GM20000 (cell line): Measurements from ENCODE around the gene ODR4.

Experiments
- DNase-seq: peaks from one replicate; pipeline ENCODE4 v3.0.0; 2012; ENCODE audit warnings: low spot score
- CTCF ChIP-seq: IDR thresholded peaks from 2 replicates; pipeline ENCODE4 v1.5.1; 2012; ENCODE audit warnings: mild to moderate bottlenecking, control low read depth; ENCODE audit errors: extremely low read depth, missing control alignments

Gene ODR4

GRCh38 chr1:186465946-186466345, 90.3 kb downstream of the ODR4 start:
- TF ChIP-seq CTCF: no peak
- no peak for DNase-seq
